IMR-90 (cell line): ENCODE data around the gene OLFML1. TPM values are rescaled to one million over a fixed set of nuclear protein-coding genes. Genes with fewer than 3 reads are reported as not detected.

Source experiments
- ATAC-seq: fragments of 200-7000 bp; cut with Tn5 transposase; 2 replicates; pipeline ENCODE4 v1.9.1; 2020; ENCODE audit warnings: low read depth, mild to moderate bottlenecking, moderate library complexity
- BruUV-seq: library from RNA; stranded (reverse); fragments of 400-500 nt; replicated peaks from 2 replicates; lab custom pipeline; 2021; lab: Mats Ljungman, UMichigan
- CTCF ChIA-PET: fragments of 300-600 bp; formaldehyde crosslinking; extraction: SDS; loops from one replicate; lab custom pipeline; 2021; ENCODE audit warnings: antibody characterized with exemption; lab: Yijun Ruan, JAX
- POLR2A ChIA-PET: fragments of 300-600 bp; sonication (Branson Sonifier 250); formaldehyde crosslinking; loops from one replicate; lab custom pipeline; 2022; ENCODE audit warnings: antibody characterized with exemption; ENCODE audit not compliant: unreplicated experiment; lab: Charles Lee
- DNase-seq: peaks from one replicate; pipeline ENCODE4 v3.0.0; 2013
- H2AFZ ChIP-seq: replicated peaks from 2 replicates; pipeline ENCODE3; 2013; ENCODE audit warnings: low read length, mild to moderate bottlenecking; ENCODE audit not compliant: poor library complexity
- H2AK5ac ChIP-seq: 2 replicates; pipeline ENCODE4 v1.6.1; 2013; ENCODE audit warnings: low read depth, low read length, inconsistent platforms
- H2AK9ac ChIP-seq: replicated peaks from 2 replicates; pipeline ENCODE3; 2013; ENCODE audit warnings: mild to moderate bottlenecking, low read depth, low read length, moderate library complexity; ENCODE audit not compliant: poor library complexity
- H2BK120ac ChIP-seq: 2 replicates; pipeline ENCODE4 v1.6.1; 2013; ENCODE audit warnings: low read depth, low read length, inconsistent platforms
- H2BK15ac ChIP-seq: 3 replicates; pipeline ENCODE4 v1.6.1; 2013; ENCODE audit warnings: low read depth, low read length, inconsistent platforms
- H2BK20ac ChIP-seq: 2 replicates; pipeline ENCODE4 v1.6.1; 2013; ENCODE audit warnings: low read depth, mild to moderate bottlenecking, inconsistent platforms, low read length, moderate library complexity
- H2BK5ac ChIP-seq: 2 replicates; pipeline ENCODE4 v1.6.1; 2013; ENCODE audit warnings: mild to moderate bottlenecking, low read depth, low read length, inconsistent platforms; ENCODE audit not compliant: poor library complexity, severe bottlenecking
- H3K14ac ChIP-seq: replicated peaks from 2 replicates; pipeline ENCODE4 v1.6.1; 2013; ENCODE audit warnings: low read depth, low read length, inconsistent platforms
- H3K18ac ChIP-seq: 2 replicates; pipeline ENCODE4 v1.6.1; 2013; ENCODE audit warnings: low read depth, low read length, control low read depth
- H3K23ac ChIP-seq: 2 replicates; pipeline ENCODE4 v1.6.1; 2013; ENCODE audit warnings: low read depth, low read length, inconsistent platforms
- H3K27ac ChIP-seq: 2 replicates; pipeline ENCODE4 v1.5.1; 2013; ENCODE audit warnings: mild to moderate bottlenecking, control low read depth, low read length; ENCODE audit not compliant: insufficient read depth
- H3K27me3 ChIP-seq: 2 replicates; pipeline ENCODE4 v1.6.1; 2013; ENCODE audit warnings: low read length; ENCODE audit not compliant: control insufficient read depth, insufficient read depth
- H3K36me3 ChIP-seq: 2 replicates; pipeline ENCODE4 v1.6.1; 2013; ENCODE audit warnings: low read length, mixed read lengths; ENCODE audit not compliant: control insufficient read depth, insufficient read depth
- H3K4ac ChIP-seq: 2 replicates; pipeline ENCODE4 v1.6.1; 2013; ENCODE audit warnings: low read depth, low read length, inconsistent platforms
- H3K4me1 ChIP-seq: 2 replicates; pipeline ENCODE4 v1.6.1; 2013; ENCODE audit warnings: low read length, mixed read lengths; ENCODE audit not compliant: control insufficient read depth, insufficient read depth
- H3K4me2 ChIP-seq: 2 replicates; pipeline ENCODE4 v1.6.1; 2013; ENCODE audit warnings: low read depth, mild to moderate bottlenecking, control low read depth, low read length, moderate library complexity
- H3K4me3 ChIP-seq: 2 replicates; pipeline ENCODE4 v1.5.1; 2013; ENCODE audit warnings: low read depth, mild to moderate bottlenecking, control low read depth, low read length, moderate library complexity; ENCODE audit not compliant: insufficient read depth
- H3K56ac ChIP-seq: 2 replicates; pipeline ENCODE4 v1.6.1; 2013; ENCODE audit warnings: low read length, inconsistent platforms; ENCODE audit not compliant: insufficient read depth; ENCODE audit errors: extremely low read depth
- H3K79me1 ChIP-seq, 2 experiments: 2 replicates each; pipeline ENCODE4 v1.6.1; 2013; ENCODE audit warnings: low read length in 2 of 2, inconsistent platforms in 1 of 2, low read depth in 1 of 2
- H3K9ac ChIP-seq: 2 replicates; pipeline ENCODE4 v1.6.1; 2013; ENCODE audit warnings: low read depth, low read length, control low read depth
- H3K9me1 ChIP-seq: 2 replicates; pipeline ENCODE4 v1.6.1; 2013; ENCODE audit warnings: low read length, inconsistent platforms; ENCODE audit not compliant: insufficient read depth
- H3K9me3 ChIP-seq: 2 replicates; pipeline ENCODE4 v1.6.1; 2013; ENCODE audit warnings: low read length; ENCODE audit not compliant: control insufficient read depth, insufficient read depth
- H4K20me1 ChIP-seq: 2 replicates; pipeline ENCODE4 v1.6.1; 2013; ENCODE audit warnings: low read length, inconsistent platforms; ENCODE audit not compliant: insufficient read depth
- H4K5ac ChIP-seq: 2 replicates; pipeline ENCODE4 v1.6.1; 2013; ENCODE audit warnings: mild to moderate bottlenecking, low read depth, low read length, control low read depth
- H4K8ac ChIP-seq, 2 experiments: 2 replicates each; pipeline ENCODE4 v1.6.1; 2013; ENCODE audit warnings: low read depth in 2 of 2, low read length in 2 of 2, control low read depth in 1 of 2, inconsistent platforms in 1 of 2
- H4K91ac ChIP-seq: 2 replicates; pipeline ENCODE4 v1.6.1; 2013; ENCODE audit warnings: low read depth, low read length, inconsistent platforms; ENCODE audit not compliant: insufficient read depth
- MAFK ChIP-seq: IDR thresholded peaks from 2 replicates; pipeline ENCODE4 v1.6.1; 2012; ENCODE audit warnings: low read depth, low read length, improper control_type of control experiment
- POLR2A ChIP-seq: IDR thresholded peaks from 2 replicates; pipeline ENCODE4 v1.6.1; 2012; ENCODE audit warnings: mild to moderate bottlenecking, low read depth, low read length
- RAD21 ChIP-seq: IDR thresholded peaks from 2 replicates; pipeline ENCODE4 v1.6.1; 2012; ENCODE audit warnings: low read length, improper control_type of control experiment
- WGBS, 2 experiments: methylation state at CpG; one replicate each; pipeline versions ENCODE4 v1.1.5 to v1.1.7; 2013; ENCODE audit warnings: missing lambda C conversion rate in 2 of 2; ENCODE audit not compliant: insufficient read length in 1 of 2; ENCODE audit errors: extremely low coverage in 2 of 2; 5-methylcytosine and 5-hydroxymethylcytosine counted together
- dilution Hi-C: fragments of 300-500 bp; cut with HindIII; formaldehyde crosslinking; loops from one replicate; pipeline ENCODE4 v1.14.3; 2018; ENCODE audit warnings: low sequenced_read_pairs; ENCODE audit not compliant: unreplicated experiment
- in situ Hi-C: fragments of 300-500 bp; cut with MboI; formaldehyde crosslinking; loops from 3 replicates; pipeline ENCODE4 v1.14.3; 2019; ENCODE audit warnings: low sequenced_read_pairs, inconsistent platforms, mixed read lengths
- intact Hi-C: fragments of 100-400 bp; cut with micrococcal nuclease; formaldehyde crosslinking; loops from 2 replicates; pipeline ENCODE4 v1.10.0; 2022
- polyA plus RNA-seq, 3 experiments: library from polyadenylated mRNA; depleted of rRNA; stranded (reverse); fragments of >200 nt; gene quantifications; 2 replicates each; pipeline ENCODE4 v1.2.3, GENCODE V29; 2012; ENCODE audit warnings: low replicate concordance in 1 of 3
- total RNA-seq: library from RNA; depleted of rRNA; stranded (reverse); fragments of >200 nt; gene quantifications from 2 replicates; pipeline ENCODE4 v1.2.3, GENCODE V29; 2012

OLFML1 gene
- total and polyA plus RNA-seq, 2 of the 4 experiments (the other 2 are of a cell fraction): 0.10 to 0.18 TPM

DNA sequence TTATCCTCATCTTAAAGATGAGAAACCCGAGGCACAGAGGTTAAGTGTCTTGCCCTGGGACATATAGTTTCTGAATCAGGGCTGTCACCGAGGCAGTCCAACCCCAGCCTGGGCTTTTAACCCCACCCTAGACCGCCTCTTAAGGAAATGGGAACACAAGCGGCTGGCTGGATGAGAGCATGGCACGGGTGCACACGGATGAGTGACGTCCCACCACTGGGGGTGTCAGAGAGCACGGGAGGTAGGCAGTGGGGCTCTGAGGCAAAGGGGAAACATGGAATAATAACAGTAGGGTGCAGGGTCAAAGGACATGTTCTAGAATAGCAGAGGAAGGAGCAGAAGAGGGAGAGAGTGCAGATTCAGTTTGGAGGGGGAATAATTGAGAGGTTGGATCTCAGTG, 50.8 kb downstream of the OLFML1 start:
- intact Hi-C loops: no loop called here
- Histone ChIP-seq H3K14ac (no peak overlapping the region), H4K20me1 (no peaks in the 10 kb centered on the region), H2AK9ac (no peak overlapping the region), H3K56ac (no peak overlapping the region), H3K36me3 (no peaks in the 10 kb centered on the region), H3K9me1 (no peaks in the 10 kb centered on the region), H2BK20ac (no peak overlapping the region), H3K4ac (no peak overlapping the region), H3K9ac (no peak overlapping the region), H3K23ac (no peak overlapping the region), H3K4me3 (no peak overlapping the region), H4K91ac (no peak overlapping the region), H2AK5ac (no peak overlapping the region), H2BK15ac (no peak overlapping the region), H3K27ac (no peak overlapping the region), H4K8ac (no peak overlapping the region), H3K4me2 (no peak overlapping the region), H3K18ac (no peak overlapping the region), H2BK120ac (no peak overlapping the region), H3K79me1 (no peaks in the 10 kb centered on the region), H4K5ac (no peak overlapping the region), H2AFZ (no peak overlapping the region), H2BK5ac (no peak overlapping the region), H3K27me3 (peaks cover 9% of the 10 kb centered on the region; the same call in 1 of the 2 replicates), H3K9me3 (no peaks in the 10 kb centered on the region), H3K4me1 (no peaks in the 10 kb centered on the region)
- DNase-seq (no peak), ATAC-seq (no peak)
- POLR2A ChIA-PET: no interaction called here
- dilution Hi-C loops: no loop called here
- no TSS peak for BruUV-seq
- in situ Hi-C loops: no loop called here
- TF ChIP-seq RAD21 (no peak), POLR2A (no peak), MAFK (no peak)
- CTCF ChIA-PET: no interaction called here
- 20% methylated on average over 4 of the region's 8 CpGs; no CpG with 5 or more reads in 1 of the 2 experiments for WGBS, 2 experiments
